ENCODE measurements around the gene SLC38A1. TPM values are rescaled to one million over a fixed set of nuclear protein-coding genes. Genes with fewer than 3 reads are reported as not detected.
A peak's percentile ranks its signal among the peaks of the same experiment; 100 is the strongest.

Gene SLC38A1
- total RNA-seq, 2 experiments from 2014 or later: 114 to 163 TPM

GRCh38 chr12:46207644-46208043, 61.2 kb downstream of the SLC38A1 start:
- Histone ChIP-seq H3K36me3 (ENCODE audit: insufficient read depth, low read length) (peaks cover 100% of the 10 kb centered on the region), H3K4me2 (ENCODE audit: low read length) (peak overlapping the region; percentile 29), H3K4me1 (ENCODE audit: insufficient read depth, low read length, poor library complexity, severe bottlenecking) (peaks cover 54% of the 10 kb centered on the region), H2AFZ (ENCODE audit: low read length) (no peak overlapping the region), H3K9me3 (ENCODE audit: low read length) (no peaks in the 10 kb centered on the region), H4K20me1 (ENCODE audit: insufficient read depth, low read length) (peaks cover 15% of the 10 kb centered on the region; the same call in 1 of the 2 replicates), H3K4me3 (ENCODE audit: low read depth, low read length, poor library complexity, severe bottlenecking) (no peak overlapping the region), H3K9me2 (ENCODE audit: insufficient read depth, low read length) (no peaks in the 10 kb centered on the region), H3K79me2 (ENCODE audit: insufficient read depth, low read depth, low read length) (peaks cover 29% of the 10 kb centered on the region; the same call in 1 of the 2 replicates), H3K27ac (ENCODE audit: low read depth, low read length, poor library complexity, severe bottlenecking) (peak overlapping the region; percentile 2)
- TF ChIP-seq EZH2phosphoT487 (IDR thresholded peaks at IDR 0.05; ENCODE audit: borderline replicate concordance, low read depth, low read length): no peak
- TF ChIP-seq, protein P1, sequence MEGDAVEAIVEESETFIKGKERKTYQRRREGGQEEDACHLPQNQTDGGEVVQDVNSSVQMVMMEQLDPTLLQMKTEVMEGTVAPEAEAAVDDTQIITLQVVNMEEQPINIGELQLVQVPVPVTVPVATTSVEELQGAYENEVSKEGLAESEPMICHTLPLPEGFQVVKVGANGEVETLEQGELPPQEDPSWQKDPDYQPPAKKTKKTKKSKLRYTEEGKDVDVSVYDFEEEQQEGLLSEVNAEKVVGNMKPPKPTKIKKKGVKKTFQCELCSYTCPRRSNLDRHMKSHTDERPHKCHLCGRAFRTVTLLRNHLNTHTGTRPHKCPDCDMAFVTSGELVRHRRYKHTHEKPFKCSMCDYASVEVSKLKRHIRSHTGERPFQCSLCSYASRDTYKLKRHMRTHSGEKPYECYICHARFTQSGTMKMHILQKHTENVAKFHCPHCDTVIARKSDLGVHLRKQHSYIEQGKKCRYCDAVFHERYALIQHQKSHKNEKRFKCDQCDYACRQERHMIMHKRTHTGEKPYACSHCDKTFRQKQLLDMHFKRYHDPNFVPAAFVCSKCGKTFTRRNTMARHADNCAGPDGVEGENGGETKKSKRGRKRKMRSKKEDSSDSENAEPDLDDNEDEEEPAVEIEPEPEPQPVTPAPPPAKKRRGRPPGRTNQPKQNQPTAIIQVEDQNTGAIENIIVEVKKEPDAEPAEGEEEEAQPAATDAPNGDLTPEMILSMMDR (conservative IDR thresholded peaks at IDR 0.05; ENCODE audit: low read length): no peak
- ChIA-PET POLR2A (interaction anchor here (0.8 to 2.0 kb wide), 6 partner anchors 10 to 93 kb away, joined by 3 to 9 read pairs (median 6); no protein-coding TSS in a partner anchor), CTCF (ENCODE audit: unreplicated experiment) (interaction anchor here (0.6 kb wide), 1 partner anchor 11 kb away, joined by 4 read pairs; no protein-coding TSS in a partner anchor)
- intact Hi-C loops (cut with micrococcal nuclease; ENCODE audit: unreplicated experiment): no loop called here
- BruUV-seq (replicated peaks): no TSS peak
- DNase-seq (ENCODE audit: low spot score): no peak

- ChIA-PET POLR2A (interaction anchor here (0.7 to 2.0 kb wide), 2 partner anchors 11 to 1368 kb away, joined by 3 to 9 read pairs; no protein-coding TSS in a partner anchor), CTCF (ENCODE audit: unreplicated experiment) (no interaction called here)
- Histone ChIP-seq H3K4me2 (ENCODE audit: low read length) (no peak overlapping the region), H3K79me2 (ENCODE audit: insufficient read depth, low read depth, low read length) (peaks cover 26% of the 10 kb centered on the region; the same call in 1 of the 2 replicates), H3K4me3 (ENCODE audit: low read depth, low read length, poor library complexity, severe bottlenecking) (no peak overlapping the region), H3K9me3 (ENCODE audit: low read length) (no peaks in the 10 kb centered on the region), H3K27ac (ENCODE audit: low read depth, low read length, poor library complexity, severe bottlenecking) (no peak overlapping the region), H2AFZ (ENCODE audit: low read length) (no peak overlapping the region), H3K9me2 (ENCODE audit: insufficient read depth, low read length) (no peaks in the 10 kb centered on the region), H4K20me1 (ENCODE audit: insufficient read depth, low read length) (peaks cover 15% of the 10 kb centered on the region; the same call in 1 of the 2 replicates), H3K4me1 (ENCODE audit: insufficient read depth, low read length, poor library complexity, severe bottlenecking) (peaks cover 42% of the 10 kb centered on the region), H3K36me3 (ENCODE audit: insufficient read depth, low read length) (peaks cover 100% of the 10 kb centered on the region)
- intact Hi-C loops (cut with micrococcal nuclease; ENCODE audit: unreplicated experiment): no loop called here
- no TSS peak for BruUV-seq (replicated peaks)
- TF ChIP-seq, protein P1 (conservative IDR thresholded peaks at IDR 0.05; ENCODE audit: low read length): no peak
- TF ChIP-seq EZH2phosphoT487 (IDR thresholded peaks at IDR 0.05; ENCODE audit: borderline replicate concordance, low read depth, low read length): no peak
- DNase-seq (ENCODE audit: low spot score): no peak
Observed at GRCh38 chr12:46206471-46206870, 62.4 kb downstream of the SLC38A1 start.

DNA sequence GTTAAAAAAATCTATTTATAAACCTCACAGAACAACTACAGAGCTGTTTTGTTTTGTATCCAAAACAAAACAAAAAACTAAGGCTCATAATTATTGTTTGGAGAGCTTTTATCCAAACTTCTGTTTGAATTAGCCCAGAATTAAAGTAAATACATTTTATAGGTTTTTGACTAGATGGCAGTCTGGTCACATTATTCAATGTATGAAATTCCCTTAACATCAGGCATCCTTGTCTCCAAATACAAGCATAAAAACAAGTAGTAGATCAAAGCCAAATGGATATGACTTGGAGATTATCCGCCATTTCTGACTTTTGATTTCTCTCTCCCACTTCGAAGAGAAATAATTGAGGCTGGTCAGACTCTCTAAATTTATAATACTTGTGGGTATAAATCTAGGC, 63.5 kb downstream of the SLC38A1 start:
- Histone ChIP-seq H2AFZ (ENCODE audit: low read length) (no peak overlapping the region), H3K27ac (ENCODE audit: low read depth, low read length, poor library complexity, severe bottlenecking) (no peak overlapping the region), H3K4me2 (ENCODE audit: low read length) (no peak overlapping the region), H3K4me1 (ENCODE audit: insufficient read depth, low read length, poor library complexity, severe bottlenecking) (peaks cover 31% of the 10 kb centered on the region), H3K79me2 (ENCODE audit: insufficient read depth, low read depth, low read length) (peaks cover 23% of the 10 kb centered on the region; the same call in 1 of the 2 replicates), H3K9me3 (ENCODE audit: low read length) (no peaks in the 10 kb centered on the region), H3K9me2 (ENCODE audit: insufficient read depth, low read length) (no peaks in the 10 kb centered on the region), H4K20me1 (ENCODE audit: insufficient read depth, low read length) (peaks cover 15% of the 10 kb centered on the region; the same call in 1 of the 2 replicates), H3K36me3 (ENCODE audit: insufficient read depth, low read length) (peaks cover 100% of the 10 kb centered on the region), H3K4me3 (ENCODE audit: low read depth, low read length, poor library complexity, severe bottlenecking) (no peak overlapping the region)
- ChIA-PET CTCF (ENCODE audit: unreplicated experiment) (no interaction called here), POLR2A (interaction anchor here (0.5 to 4.3 kb wide), 3 partner anchors 11 to 948 kb away, joined by 3 to 39 read pairs (median 4); no protein-coding TSS in a partner anchor)
- no peak for DNase-seq (ENCODE audit: low spot score)
- no TSS peak for BruUV-seq (replicated peaks)
- intact Hi-C loops (cut with micrococcal nuclease; ENCODE audit: unreplicated experiment): no loop called here
- TF ChIP-seq, protein P1 (conservative IDR thresholded peaks at IDR 0.05; ENCODE audit: low read length): no peak
- no peak for TF ChIP-seq EZH2phosphoT487 (IDR thresholded peaks at IDR 0.05; ENCODE audit: borderline replicate concordance, low read depth, low read length)

All from OCI-LY7 (cell line).